Lower leg skin (tissue), 3 donors: Measurements from ENCODE around the gene CTSZ.

ENCODE experiments used
- POLR2A ChIP-seq, 2 donors: fragments of 450-650 bp; IDR thresholded peaks; one replicate each; pipeline ENCODE4 v1.6.1; 2016 to 2017; ENCODE audit warnings: antibody characterized with exemption in 2 of 2, mild to moderate bottlenecking in 1 of 2, moderate library complexity in 1 of 2
- TF ChIP-seq, protein P1 (sequence below), 3 donors: fragments of 450-650 bp; IDR thresholded peaks; one replicate each; pipeline ENCODE4 v1.5.1; 2016; ENCODE audit warnings: antibody characterized with exemption in 3 of 3, mild to moderate bottlenecking in 3 of 3, moderate library complexity in 2 of 3

DNA sequence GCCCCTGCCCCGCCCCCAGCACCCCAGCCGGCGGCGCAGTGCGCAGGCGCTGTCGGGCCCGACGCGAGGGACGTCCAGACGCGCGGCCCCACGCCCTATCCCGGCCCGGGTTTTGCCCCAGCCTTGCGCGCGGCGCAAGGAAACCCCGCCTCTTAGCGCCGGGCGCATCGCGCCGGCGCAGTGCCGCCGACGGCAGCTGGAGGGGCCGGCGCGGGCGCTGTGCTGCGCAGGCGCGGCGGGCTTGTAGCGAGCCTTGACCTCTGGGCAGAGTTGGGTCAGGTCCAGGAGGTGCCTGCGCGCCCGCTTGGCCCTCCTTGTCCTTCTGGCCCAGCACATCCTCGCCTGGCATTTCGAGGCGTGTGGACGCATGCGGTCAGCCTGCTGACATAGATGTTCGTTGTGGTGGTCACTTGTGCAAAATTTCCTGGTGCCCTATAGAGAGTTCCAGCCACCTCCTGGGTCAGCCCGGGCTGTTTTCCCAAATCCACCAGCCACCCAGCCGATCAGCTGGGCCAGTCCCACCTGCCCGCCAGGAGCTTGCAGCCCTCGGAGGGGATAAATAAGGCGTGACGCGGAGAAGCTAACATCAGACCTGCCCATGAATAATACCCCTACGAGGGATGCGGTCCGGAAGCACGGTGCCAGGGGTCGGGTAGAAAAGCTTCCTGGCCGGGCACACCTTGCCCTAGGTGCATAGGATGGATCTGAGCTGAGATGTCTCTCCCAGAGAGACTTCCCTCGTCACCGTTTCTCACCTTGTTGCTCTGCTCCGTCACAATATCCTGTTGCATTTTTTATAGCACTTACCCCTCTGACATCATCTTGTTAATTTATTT, 36.0 kb upstream of the CTSZ start:
- TF ChIP-seq POLR2A (IDR thresholded peaks at IDR 0.05), result no peak
- TF ChIP-seq, protein P1, sequence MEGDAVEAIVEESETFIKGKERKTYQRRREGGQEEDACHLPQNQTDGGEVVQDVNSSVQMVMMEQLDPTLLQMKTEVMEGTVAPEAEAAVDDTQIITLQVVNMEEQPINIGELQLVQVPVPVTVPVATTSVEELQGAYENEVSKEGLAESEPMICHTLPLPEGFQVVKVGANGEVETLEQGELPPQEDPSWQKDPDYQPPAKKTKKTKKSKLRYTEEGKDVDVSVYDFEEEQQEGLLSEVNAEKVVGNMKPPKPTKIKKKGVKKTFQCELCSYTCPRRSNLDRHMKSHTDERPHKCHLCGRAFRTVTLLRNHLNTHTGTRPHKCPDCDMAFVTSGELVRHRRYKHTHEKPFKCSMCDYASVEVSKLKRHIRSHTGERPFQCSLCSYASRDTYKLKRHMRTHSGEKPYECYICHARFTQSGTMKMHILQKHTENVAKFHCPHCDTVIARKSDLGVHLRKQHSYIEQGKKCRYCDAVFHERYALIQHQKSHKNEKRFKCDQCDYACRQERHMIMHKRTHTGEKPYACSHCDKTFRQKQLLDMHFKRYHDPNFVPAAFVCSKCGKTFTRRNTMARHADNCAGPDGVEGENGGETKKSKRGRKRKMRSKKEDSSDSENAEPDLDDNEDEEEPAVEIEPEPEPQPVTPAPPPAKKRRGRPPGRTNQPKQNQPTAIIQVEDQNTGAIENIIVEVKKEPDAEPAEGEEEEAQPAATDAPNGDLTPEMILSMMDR (IDR thresholded peaks at IDR 0.05), result no peak
